Activated T-helper 1 cell treated with Interleukin-2 at 50 U/mL for 16 hours (primary cell): Measurements from ENCODE around the gene EEPD1.
"Not testable (repeated sequence)": the region's sequence is repeated elsewhere in the genome, so short reads cannot be mapped to it uniquely, and the experiment has no call there.

ENCODE experiments used
- DNase-seq: peaks from one replicate; pipeline ENCODE4 v3.0.0-alpha.2; 2020; ENCODE audit warnings: low read depth

The EEPD1 gene

GRCh38 chr7:36216063-36216684, 63.1 kb downstream of the EEPD1 start:
- DNase-seq, result no peak

- no peak for DNase-seq
These were observed 64.3 kb downstream of the EEPD1 start for GRCh38 chr7:36217211-36217960.

- no peak for DNase-seq
These were observed 64.9 kb downstream of the EEPD1 start for GRCh38 chr7:36217961-36218284.

- no peak for DNase-seq
These were observed 66.4 kb downstream of the EEPD1 start for GRCh38 chr7:36219429-36219828.

- DNase-seq, result no peak
These were observed 70.8 kb downstream of the EEPD1 start for GRCh38 chr7:36223851-36224250.

GRCh38 chr7:36224934-36225858, 72.1 kb downstream of the EEPD1 start:
- DNase-seq, result no peak

GRCh38 chr7:36226151-36226550, 73.1 kb downstream of the EEPD1 start:
- no peak for DNase-seq

- DNase-seq, result no peak
These were observed 74.2 kb downstream of the EEPD1 start for GRCh38 chr7:36227223-36227622.

- DNase-seq, result no peak
These were observed 75.0 kb downstream of the EEPD1 start for GRCh38 chr7:36228039-36228438.

- no peak for DNase-seq
These were observed 78.4 kb downstream of the EEPD1 start for GRCh38 chr7:36231406-36231805.

- DNase-seq, result no peak
These were observed 79.5 kb downstream of the EEPD1 start for GRCh38 chr7:36232555-36232954.

GRCh38 chr7:36232971-36233550, 80.0 kb downstream of the EEPD1 start:
- no peak for DNase-seq

GRCh38 chr7:36236073-36236472, 83.0 kb downstream of the EEPD1 start:
- DNase-seq, result no peak

GRCh38 chr7:36238138-36238537, 85.1 kb downstream of the EEPD1 start:
- no peak for DNase-seq

GRCh38 chr7:36243356-36243755, 90.3 kb downstream of the EEPD1 start:
- not testable (repeated sequence) for DNase-seq

GRCh38 chr7:36244001-36244400, 90.9 kb downstream of the EEPD1 start:
- DNase-seq, result not testable (repeated sequence)

GRCh38 chr7:36244429-36244828, 91.4 kb downstream of the EEPD1 start:
- DNase-seq, result no peak

GRCh38 chr7:36245684-36246299, 92.7 kb downstream of the EEPD1 start:
- DNase-seq, result no peak

- DNase-seq, result no peak
These were observed 96.0 kb downstream of the EEPD1 start for GRCh38 chr7:36249091-36249490.

GRCh38 chr7:36253699-36254098, 100.6 kb downstream of the EEPD1 start:
- DNase-seq, result no peak

GRCh38 chr7:36258510-36259259, 105.6 kb downstream of the EEPD1 start:
- not testable (repeated sequence) for DNase-seq
